ENCODE results near the gene MLC1. TPM values are rescaled to one million over a fixed set of nuclear protein-coding genes. Genes with fewer than 3 reads are reported as not detected.

The MLC1 gene
- total RNA-seq, 1 donor from 2014 or later: not detected

DNA sequence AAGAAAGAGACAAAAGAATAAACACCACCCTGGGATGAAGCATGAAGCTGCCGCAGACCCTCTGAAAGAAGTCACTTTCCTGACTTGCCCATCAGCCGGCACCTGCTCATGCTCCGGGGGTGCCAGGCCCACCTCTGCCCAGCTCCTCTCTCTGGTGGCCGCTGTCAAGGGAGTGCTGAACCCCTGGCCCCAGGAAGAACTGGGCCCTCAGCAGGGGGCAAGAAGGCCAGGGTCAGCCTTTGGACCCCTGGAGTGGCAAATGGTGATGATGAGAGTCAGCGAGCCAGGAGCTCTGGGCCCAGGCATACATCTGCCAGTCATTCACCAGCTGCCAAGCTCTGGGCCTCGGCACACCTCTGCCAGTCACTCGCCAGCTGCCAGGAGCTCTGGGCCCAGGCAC is 44.5 kb downstream of the MLC1 start:
- Histone ChIP-seq H3K27me3 (ENCODE audit: control insufficient read depth, insufficient read depth, low read length) (peaks cover 5% of the 10 kb centered on the region), H3K36me3 (ENCODE audit: control insufficient read depth, insufficient read depth, low read length) (no peaks in the 10 kb centered on the region), H3K4me3 (ENCODE audit: low read depth, low read length) (no peak overlapping the region)
- no peak for TF ChIP-seq CTCF (IDR thresholded peaks at IDR 0.05; ENCODE audit: insufficient read depth, low read length, poor library complexity, severe bottlenecking)
- no peak for DNase-seq (ENCODE audit: low read depth)

GRCh38 chr22:50039669-50040443 is 45.4 kb downstream of the MLC1 start:
- TF ChIP-seq CTCF (IDR thresholded peaks at IDR 0.05; ENCODE audit: insufficient read depth, low read length, poor library complexity, severe bottlenecking): no peak
- H3K27me3 ChIP-seq (ENCODE audit: control insufficient read depth, insufficient read depth, low read length): peaks cover 2% of the 10 kb centered on the region
- DNase-seq (ENCODE audit: low read depth): no peak
- no peaks in the 10 kb centered on the region for H3K36me3 ChIP-seq (ENCODE audit: control insufficient read depth, insufficient read depth, low read length)
- H3K4me3 ChIP-seq (ENCODE audit: low read depth, low read length): no peak overlapping the region

- no peak overlapping the region for H3K4me3 ChIP-seq (ENCODE audit: low read depth, low read length)
- no peaks in the 10 kb centered on the region for H3K36me3 ChIP-seq (ENCODE audit: control insufficient read depth, insufficient read depth, low read length)
- H3K27me3 ChIP-seq (ENCODE audit: control insufficient read depth, insufficient read depth, low read length): peaks cover 17% of the 10 kb centered on the region
- DNase-seq (ENCODE audit: low read depth): no peak
- TF ChIP-seq CTCF (IDR thresholded peaks at IDR 0.05; ENCODE audit: insufficient read depth, low read length, poor library complexity, severe bottlenecking): no peak
Measured at GRCh38 chr22:50035976-50036724, 49.1 kb downstream of the MLC1 start.

DNA sequence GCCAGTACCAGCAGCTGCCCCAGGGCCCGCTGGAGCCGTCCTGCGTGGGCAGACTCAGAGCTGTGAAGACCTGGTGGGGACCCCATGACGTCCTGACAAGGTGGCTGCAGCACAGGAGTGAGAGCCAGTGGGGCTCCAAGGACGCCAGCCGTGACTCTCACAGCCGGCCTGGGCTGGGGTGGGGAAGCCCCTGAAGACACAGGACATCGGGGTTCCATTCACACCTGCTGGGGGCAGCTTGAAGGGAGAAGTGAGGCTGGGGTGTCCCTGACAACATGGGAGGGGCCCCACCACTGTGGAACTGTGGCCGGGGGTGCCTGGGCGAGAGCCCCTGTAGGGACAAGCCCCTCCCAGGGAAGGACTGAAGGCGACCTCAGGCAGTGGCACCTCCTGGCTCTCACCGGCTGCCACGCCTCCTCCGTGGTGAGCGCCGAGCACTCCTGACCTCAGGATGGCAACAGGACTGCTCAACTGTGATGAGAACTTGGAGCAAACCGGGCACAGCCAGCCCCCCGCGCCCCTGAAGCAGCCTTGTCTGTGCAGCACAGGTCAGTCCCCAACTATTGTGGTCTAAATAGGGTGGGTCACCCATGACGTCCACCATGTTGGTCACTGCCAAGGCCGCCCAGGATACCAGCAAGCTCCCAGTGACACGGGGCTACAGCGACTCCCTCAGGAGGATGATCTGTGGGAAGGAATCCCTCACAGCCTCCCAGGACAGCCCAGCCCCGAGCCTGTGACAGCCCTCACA is 49.9 kb downstream of the MLC1 start:
- peaks cover 24% of the 10 kb centered on the region for H3K27me3 ChIP-seq (ENCODE audit: control insufficient read depth, insufficient read depth, low read length)
- no peak for DNase-seq (ENCODE audit: low read depth)

More for the DNA sequence above, 49.9 kb downstream of the MLC1 start:
- Histone ChIP-seq H3K4me3 (ENCODE audit: low read depth, low read length) (no peak overlapping the region), H3K36me3 (ENCODE audit: control insufficient read depth, insufficient read depth, low read length) (no peaks in the 10 kb centered on the region)
- TF ChIP-seq CTCF (IDR thresholded peaks at IDR 0.05; ENCODE audit: insufficient read depth, low read length, poor library complexity, severe bottlenecking): no peak

Data from kidney epithelial cell (primary cell).